ENCODE measurements around the gene CYTH3.

DNA sequence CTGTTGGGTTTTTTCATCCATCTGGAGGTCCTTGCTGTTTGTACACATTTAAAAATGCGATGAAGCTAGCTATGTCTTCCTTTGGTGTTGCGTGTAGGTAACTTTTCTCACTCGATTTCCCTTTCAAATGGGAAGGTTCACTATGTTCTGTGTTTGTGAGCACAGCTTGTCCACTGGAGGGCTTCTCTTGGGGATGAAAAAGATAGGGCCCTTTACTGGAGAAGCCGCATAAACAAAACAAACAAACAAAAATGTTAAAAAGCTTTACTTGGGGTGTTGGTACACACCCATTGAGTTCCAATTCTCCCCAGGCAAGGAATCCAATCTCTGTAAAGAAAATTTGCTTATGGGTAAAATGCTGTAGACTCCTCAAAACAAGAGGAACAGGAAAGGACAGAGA lies 23.4 kb downstream of the CYTH3 start:
- TF ChIP-seq CTCF (IDR thresholded peaks at IDR 0.05; ENCODE audit: insufficient read depth, low read length, poor library complexity, severe bottlenecking) (no peak), EZH2phosphoT487 (conservative IDR thresholded peaks at IDR 0.05; ENCODE audit: low read length) (no peak)

Data from SU-DHL-6 (cell line).